Kidney (tissue), 14 donors: Measurements from ENCODE around the gene DTX1. TPM values are rescaled to one million over a fixed set of nuclear protein-coding genes. Genes with fewer than 3 reads are reported as not detected.

Experiments
- DNase-seq, 5 donors: peaks; one replicate each; pipeline ENCODE4 v3.0.0-alpha.2; 2013 to 2020
- FAIRE-seq: peaks from 2 replicates; lab custom pipeline; 2012; peaks lifted over from hg19 to GRCh38; lab: Jason Lieb, UNC
- H3K27ac ChIP-seq, 2 donors: one replicate each; pipeline ENCODE4 v1.7.0; 2013; ENCODE audit warnings: low read depth in 2 of 2, low read length in 2 of 2, inconsistent platforms in 1 of 2
- H3K27me3 ChIP-seq: one replicate; pipeline ENCODE4 v1.7.1; 2013; ENCODE audit warnings: low read length, inconsistent platforms; ENCODE audit not compliant: control insufficient read depth, insufficient read depth
- H3K36me3 ChIP-seq, 3 donors: one replicate each; pipeline versions ENCODE4 v1.7.0 to v1.7.1; 2013; ENCODE audit warnings: low read length in 3 of 3, control low read depth in 1 of 3, inconsistent platforms in 1 of 3; ENCODE audit not compliant: insufficient read depth in 3 of 3, control insufficient read depth in 2 of 3
- H3K4me1 ChIP-seq, 3 donors: one replicate each; pipeline versions ENCODE4 v1.7.0 to v1.7.1; 2013; ENCODE audit warnings: low read length in 3 of 3, inconsistent platforms in 1 of 3, low read depth in 1 of 3; ENCODE audit not compliant: control insufficient read depth in 2 of 3, insufficient read depth in 2 of 3
- H3K4me3 ChIP-seq, 3 donors: one replicate each; pipeline versions ENCODE4 v1.7.0 to v1.8.1; 2013; ENCODE audit warnings: low read length in 3 of 3, control low read depth in 1 of 3, inconsistent platforms in 1 of 3
- H3K9ac ChIP-seq, 3 donors: one replicate each; pipeline versions ENCODE4 v1.7.0 to v1.7.1; 2013; ENCODE audit warnings: low read length in 3 of 3, control low read depth in 1 of 3, inconsistent platforms in 1 of 3
- H3K9me3 ChIP-seq, 3 donors: one replicate each; pipeline versions ENCODE4 v1.7.0 to v1.7.1; 2013; ENCODE audit warnings: low read length in 3 of 3, control low read depth in 1 of 3, inconsistent platforms in 1 of 3; ENCODE audit not compliant: control insufficient read depth in 2 of 3, insufficient read depth in 1 of 3
- CTCF ChIP-seq: IDR thresholded peaks from 3 replicates; pipeline ENCODE4 v1.5.1; 2012; ENCODE audit warnings: mild to moderate bottlenecking, moderate library complexity, borderline replicate concordance; ENCODE audit not compliant: insufficient read depth; ENCODE audit errors: extremely low read depth
- intact Hi-C: fragments of 100-400 bp; cut with DNase I; formaldehyde crosslinking; loops from one replicate; pipeline ENCODE4 v1.11.1; 2022
- polyA plus RNA-seq: library from polyadenylated mRNA; stranded (reverse); fragments of 350-450 nt; fragmentation: Illumina TruSeq; extraction: RNeasy Lipid Tissue Mini Kit (QIAGEN cat#74804); gene quantifications from one replicate; pipeline ENCODE4 v1.2.3, GENCODE V29; 2014; ENCODE audit warnings: low read depth, low replicate concordance; ENCODE audit not compliant: insufficient read depth
- total RNA-seq: library from RNA; stranded (reverse); fragmentation: NEBNext Ultra II Directional; extraction: Animal tissue kit (Norgen Biotek cat#: 25700); gene quantifications from one replicate; pipeline ENCODE4 v1.2.1, GENCODE V29; 2021
- donor health status: control.
- donor health status: control.
- donor health status: control.
- donor health status: control.
- donor health status: control.
- donor health status: DM: yes; HTN: yes; CAD: no.
- donor health status: Normal renal cell carcinoma (clear cell type).

Gene DTX1
- total and polyA plus RNA-seq, 2 donors from 2014 or later, result 4.9 to 7.3 TPM

- intact Hi-C loops, result no loop called here
Measured at GRCh38 chr12:113067987-113068935, 11.7 kb downstream of the DTX1 start.

DNA sequence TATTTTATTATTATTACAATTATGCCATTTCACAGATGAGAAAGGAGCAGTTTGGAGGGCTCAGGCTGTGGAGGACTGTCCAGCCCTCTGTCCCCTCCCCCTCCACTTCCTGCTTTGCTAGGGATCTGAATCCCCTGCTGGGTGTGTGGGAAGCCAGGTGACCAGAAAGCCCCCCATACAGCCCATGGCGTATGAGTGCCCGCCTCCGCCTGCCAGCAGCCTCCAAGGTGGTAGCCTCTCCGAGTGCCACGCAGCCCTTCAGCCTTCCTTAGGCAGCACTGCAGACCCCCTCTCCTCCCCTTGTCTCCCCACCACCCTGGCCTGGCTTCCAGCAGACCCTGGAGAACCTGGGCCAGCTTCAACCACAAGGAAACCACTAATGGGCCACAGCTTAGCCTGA is 12.6 kb downstream of the DTX1 start:
- no peak for DNase-seq
- Histone ChIP-seq H3K27me3 (no peaks in the 10 kb centered on the region), H3K4me1 (peaks cover 0 to 4% (median 0%) of the 10 kb centered on the region in 3 donors), H3K27ac (no peak overlapping the region), H3K4me3 (no peak overlapping the region), H3K9ac (no peak overlapping the region), H3K9me3 (no peaks in the 10 kb centered on the region), H3K36me3 (no peaks in the 10 kb centered on the region)
- no peak for TF ChIP-seq CTCF
- FAIRE-seq, result no peak
- intact Hi-C loops, result no loop called here

More at GRCh38 chr12:113067987-113068935, 11.7 kb downstream of the DTX1 start:
- H3K27ac ChIP-seq, result no peak overlapping the region
- H3K36me3 ChIP-seq, result no peaks in the 10 kb centered on the region
- H3K27me3 ChIP-seq, result no peaks in the 10 kb centered on the region
- H3K9me3 ChIP-seq, result no peaks in the 10 kb centered on the region
- H3K4me1 ChIP-seq, result peaks cover 0 to 4% (median 0%) of the 10 kb centered on the region in 3 donors
- FAIRE-seq (no peak), DNase-seq (no peak)
- no peak overlapping the region for H3K9ac ChIP-seq
- H3K4me3 ChIP-seq, result no peak overlapping the region
- no peak for TF ChIP-seq CTCF

DNA sequence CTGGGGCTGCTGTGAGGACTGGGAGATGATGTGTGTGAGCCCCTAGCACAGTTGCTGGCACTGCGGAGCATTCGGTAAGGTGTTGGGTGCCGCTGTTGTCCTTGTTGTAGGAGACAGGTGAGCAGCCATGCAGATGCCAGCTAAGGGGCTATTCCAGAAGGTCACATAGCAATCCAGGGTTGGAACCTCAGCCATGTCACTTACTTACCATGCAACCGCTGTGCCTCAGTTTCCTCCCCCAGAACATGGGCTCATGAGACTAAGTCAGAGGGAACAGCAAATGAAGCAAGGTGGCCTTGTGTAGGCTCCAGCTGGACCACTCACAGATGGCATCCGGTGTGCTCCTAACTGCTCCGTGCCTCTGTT is 13.2 kb downstream of the DTX1 start:
- no peak for FAIRE-seq
- TF ChIP-seq CTCF, result no peak
- Histone ChIP-seq H3K36me3 (no peaks in the 10 kb centered on the region), H3K27ac (no peak overlapping the region), H3K4me3 (no peak overlapping the region), H3K9me3 (no peaks in the 10 kb centered on the region), H3K27me3 (no peaks in the 10 kb centered on the region), H3K9ac (no peak overlapping the region), H3K4me1 (peaks cover 0 to 4% (median 0%) of the 10 kb centered on the region in 3 donors)
- intact Hi-C loops, result no loop called here
- no peak for DNase-seq
